GM18517 (cell line): ENCODE data around the gene DENND6B.

ENCODE experiments used
- ATAC-seq: cut with Tn5 transposase; IDR thresholded peaks from one replicate; pipeline ENCODE4 v1.9.1; 2021; ENCODE audit warnings: mild to moderate bottlenecking, moderate library complexity; ENCODE audit not compliant: unreplicated experiment

Gene DENND6B

DNA sequence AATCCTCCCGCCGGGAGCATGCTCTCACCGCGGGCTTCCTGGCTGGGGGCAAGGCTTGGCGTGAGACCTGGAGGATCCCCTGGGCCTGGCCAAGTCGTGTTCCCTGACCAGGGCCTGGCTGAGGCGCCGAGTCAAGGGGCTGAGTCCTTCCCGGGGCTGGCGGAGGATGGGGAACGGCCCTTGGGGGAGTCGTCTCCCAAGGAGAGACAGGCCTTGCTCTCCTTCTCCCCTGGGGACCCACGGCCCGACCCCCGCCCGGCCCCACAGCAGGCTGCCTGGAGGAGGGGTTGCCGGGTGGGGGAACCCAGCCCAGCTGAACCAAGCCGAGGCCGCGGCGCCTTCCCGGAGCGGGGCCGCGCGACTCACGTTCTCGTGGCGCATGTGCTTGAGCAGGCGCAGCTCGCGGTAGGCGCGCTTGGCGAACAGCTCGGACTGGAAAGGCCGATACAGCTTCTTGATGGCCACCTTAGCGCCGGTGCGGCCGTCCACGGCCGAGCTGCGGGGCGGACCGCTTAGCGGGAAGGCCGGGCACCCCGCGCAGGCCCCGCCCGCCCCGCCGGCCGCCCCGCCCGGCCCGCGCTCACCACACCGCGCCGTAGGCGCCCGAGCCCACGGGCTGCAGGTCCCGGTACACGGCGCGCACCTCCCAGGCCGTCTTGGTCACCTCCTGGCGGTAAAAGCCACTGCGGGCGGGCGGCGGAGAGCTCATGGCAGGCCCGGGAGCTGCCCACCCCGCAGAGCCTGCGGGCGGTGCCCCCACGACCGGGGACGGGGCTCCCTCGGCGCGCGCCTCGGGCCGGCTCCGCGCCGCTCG lies 65.8 kb downstream of the DENND6B start:
- ATAC-seq: no peak

DNA sequence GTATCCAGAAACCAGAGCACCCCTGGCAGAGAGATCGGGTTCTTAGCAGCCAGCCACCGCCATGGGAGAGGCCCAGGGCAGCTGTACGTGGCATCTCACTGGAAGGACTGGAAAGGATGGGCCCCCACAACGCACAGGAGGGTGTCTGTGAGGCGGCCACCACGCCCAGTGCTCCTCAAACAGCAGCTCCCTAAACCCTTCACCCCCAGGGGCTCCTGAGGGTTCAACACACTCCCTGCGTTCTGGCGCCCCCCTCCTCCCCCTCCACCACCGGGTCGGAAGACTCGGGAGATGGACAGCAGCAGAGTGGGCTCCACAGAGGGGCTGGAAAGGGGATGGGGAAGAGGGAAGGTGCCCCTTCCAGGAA lies 66.4 kb downstream of the DENND6B start:
- no peak for ATAC-seq

DNA sequence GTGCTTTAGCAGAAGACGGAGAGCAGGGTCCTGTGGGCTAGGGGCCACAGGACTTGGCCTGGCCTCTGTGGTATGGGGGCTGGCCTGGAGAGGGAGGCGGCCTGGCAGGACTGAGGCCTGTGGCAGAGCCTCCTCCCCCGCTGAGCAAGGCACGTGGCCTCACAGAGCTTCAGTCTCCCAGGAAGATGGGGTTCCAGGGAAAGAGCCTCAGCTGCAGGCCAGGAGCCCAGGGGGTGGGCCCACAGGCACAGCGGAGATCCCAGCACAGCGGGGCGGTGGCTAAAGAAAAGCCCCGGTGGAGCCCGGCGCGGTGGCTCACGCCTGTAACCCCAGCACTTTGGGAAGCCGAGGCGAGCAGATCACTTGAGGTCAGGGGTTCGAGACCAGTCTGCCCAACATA lies 67.5 kb downstream of the DENND6B start:
- ATAC-seq: no peak
